ENCODE measurements around the gene PON3.

GRCh38 chr7:95441042-95441823 lies 45.1 kb upstream of the PON3 start:
- TF ChIP-seq CTCF (tag by site-specific recombination; IDR thresholded peaks at IDR 0.05) (no peak), ZFP3 (tag by site-specific recombination; IDR thresholded peaks at IDR 0.05; ENCODE audit: low read depth) (no peak), HOXD13 (CRISPR knock-in tag; IDR thresholded peaks at IDR 0.05; ENCODE audit: borderline replicate concordance) (no peak), ZNF629 (tag by site-specific recombination; IDR thresholded peaks at IDR 0.05) (no peak), ZNF660 (tag by site-specific recombination; IDR thresholded peaks at IDR 0.05) (no peak)

Measured in HEK293 (cell line).